GM18499 (cell line): ENCODE data around the gene RNF220.
"Not testable (repeated sequence)": the region's sequence is repeated elsewhere in the genome, so short reads cannot be mapped to it uniquely, and the experiment has no call there.

Experiments used
- ATAC-seq: cut with Tn5 transposase; IDR thresholded peaks from one replicate; pipeline ENCODE4 v1.9.1; 2021; ENCODE audit warnings: moderate number of reproducible peaks; ENCODE audit not compliant: insufficient read depth, unreplicated experiment

Gene RNF220

GRCh38 chr1:44685881-44686280 lies 280.8 kb downstream of the RNF220 start:
- ATAC-seq, result no peak

DNA sequence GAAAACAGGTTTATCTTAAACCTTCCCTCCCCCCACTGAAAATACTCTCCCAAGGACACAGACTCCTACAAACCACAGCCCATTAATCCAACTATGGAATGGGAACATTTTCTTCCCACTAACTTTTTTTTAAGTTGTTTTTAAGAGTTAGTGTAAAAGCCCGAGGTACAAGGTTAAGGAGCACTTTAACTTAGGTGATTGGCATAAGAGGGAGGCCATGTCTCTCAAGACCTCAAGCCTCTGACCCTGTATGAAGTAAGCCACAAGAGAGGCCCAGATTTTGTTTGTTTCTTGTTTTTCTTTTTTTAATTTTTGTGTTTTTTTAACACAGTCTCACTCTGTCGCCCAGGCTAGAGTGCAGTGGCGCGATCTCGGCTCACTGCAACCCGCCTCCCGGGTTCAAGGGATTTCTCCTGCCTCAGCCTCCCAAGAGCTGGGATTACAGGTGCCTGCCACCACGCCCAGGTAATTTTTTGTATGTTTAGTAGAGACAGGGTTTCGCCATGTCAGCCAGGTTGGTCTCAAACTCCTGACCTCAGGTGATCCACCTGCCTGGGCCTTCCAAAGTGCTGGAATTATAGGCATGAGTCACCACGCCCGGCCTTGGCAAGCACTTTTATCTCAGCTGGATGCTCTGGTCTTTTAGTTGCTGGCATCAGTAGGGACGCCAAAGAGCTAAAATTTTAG lies 283.8 kb downstream of the RNF220 start:
- no peak for ATAC-seq

- ATAC-seq, result no peak
Observed at GRCh38 chr1:44689447-44689765, 284.4 kb downstream of the RNF220 start.

- ATAC-seq, result no peak
Observed at GRCh38 chr1:44693159-44693558, 288.1 kb downstream of the RNF220 start.

DNA sequence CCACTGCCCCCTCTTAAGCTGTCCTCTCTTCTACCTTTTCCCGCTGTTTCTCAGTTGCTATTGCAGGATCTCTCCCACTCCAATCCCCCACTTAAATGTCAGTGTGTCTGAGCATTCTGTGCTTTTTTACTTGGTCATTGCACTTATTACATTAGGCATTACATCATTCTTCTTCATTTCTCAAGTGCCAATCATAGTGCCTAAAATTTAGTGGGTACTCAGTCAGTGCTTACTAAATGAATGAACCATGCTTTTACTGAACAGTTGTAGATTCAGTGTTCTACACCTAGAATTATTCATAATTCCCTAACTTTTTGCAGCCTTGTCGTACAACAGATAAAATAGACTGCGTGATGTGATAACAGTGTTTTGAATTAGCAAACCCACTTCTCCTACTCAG lies 288.8 kb downstream of the RNF220 start:
- no peak for ATAC-seq

- peak; percentile 59 for ATAC-seq
Observed at GRCh38 chr1:44694863-44695478, 289.9 kb downstream of the RNF220 start.

GRCh38 chr1:44695671-44696070 lies 290.6 kb downstream of the RNF220 start:
- ATAC-seq, result no peak

DNA sequence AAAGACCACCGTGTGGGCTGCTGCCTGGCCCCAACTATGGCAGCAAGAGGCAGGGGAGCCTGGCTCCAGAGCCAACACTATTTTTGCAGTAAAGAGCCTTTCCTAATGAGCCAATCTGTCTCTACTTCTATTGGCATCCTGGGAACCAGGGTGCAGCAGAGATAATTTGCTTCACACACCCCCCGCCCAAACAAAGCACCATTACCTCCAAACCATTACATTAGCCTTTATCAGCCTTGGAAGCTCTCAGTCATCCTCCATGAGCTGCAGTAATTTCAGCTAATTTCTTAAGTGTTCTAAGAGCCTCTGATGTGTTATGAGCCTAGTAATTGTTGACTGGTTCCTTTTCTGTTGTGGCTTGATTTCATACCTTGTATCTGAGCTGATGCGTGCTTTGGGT lies 291.0 kb downstream of the RNF220 start:
- no peak for ATAC-seq

DNA sequence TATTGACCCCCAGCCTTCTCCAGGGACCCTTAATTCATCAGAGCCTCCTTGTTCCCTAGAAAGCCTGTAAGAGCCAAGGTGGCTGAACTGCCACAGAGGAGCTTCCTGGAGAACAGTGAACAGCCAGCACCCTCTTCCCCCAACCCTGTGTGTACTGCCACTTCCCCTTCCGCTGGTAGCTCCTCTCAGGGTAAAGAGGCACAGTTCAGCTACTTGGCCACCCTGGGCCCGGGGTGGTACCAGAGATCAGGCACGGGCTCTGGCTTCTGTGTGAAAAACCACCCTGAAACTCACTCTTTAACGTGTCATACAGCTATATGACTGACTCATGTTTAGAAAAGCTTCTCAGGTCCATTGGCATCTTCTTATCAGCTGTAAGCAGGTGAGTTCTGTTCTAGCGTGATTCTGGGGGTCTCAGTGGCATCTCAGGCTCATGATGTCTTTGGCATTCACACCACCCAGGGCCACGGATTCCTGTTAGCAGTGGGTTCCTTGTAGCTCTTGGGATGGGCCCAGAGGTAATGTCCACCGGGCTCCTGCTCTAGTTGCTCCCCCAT lies 291.8 kb downstream of the RNF220 start:
- no peak for ATAC-seq

- no peak for ATAC-seq
Observed at GRCh38 chr1:44698138-44698537, 293.1 kb downstream of the RNF220 start.

DNA sequence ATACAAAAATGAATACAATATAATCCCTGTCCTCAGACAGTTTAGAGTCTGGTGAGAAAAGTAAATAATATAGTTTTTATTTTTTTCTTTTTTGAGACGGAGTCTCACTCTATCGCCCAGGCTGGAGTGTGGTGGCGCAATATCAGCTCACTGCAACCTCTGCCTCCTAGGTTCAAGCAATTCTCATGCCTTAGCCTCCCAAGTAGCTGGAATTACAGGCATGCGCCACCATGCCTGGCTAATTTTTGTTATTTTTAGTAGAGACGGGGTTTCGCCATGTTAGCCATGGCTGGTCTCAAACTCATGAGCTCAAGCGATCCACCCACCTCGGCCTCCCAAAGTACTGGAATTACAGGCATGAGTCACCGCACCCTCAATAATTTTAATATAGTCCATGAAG lies 294.3 kb downstream of the RNF220 start:
- ATAC-seq, result not testable (repeated sequence)

- no peak for ATAC-seq
Observed at GRCh38 chr1:44700573-44700972, 295.5 kb downstream of the RNF220 start.

- ATAC-seq, result no peak
Observed at GRCh38 chr1:44701141-44701573, 296.1 kb downstream of the RNF220 start.
